Measurements from ENCODE around the gene TUBA4A.

Gene TUBA4A

DNA sequence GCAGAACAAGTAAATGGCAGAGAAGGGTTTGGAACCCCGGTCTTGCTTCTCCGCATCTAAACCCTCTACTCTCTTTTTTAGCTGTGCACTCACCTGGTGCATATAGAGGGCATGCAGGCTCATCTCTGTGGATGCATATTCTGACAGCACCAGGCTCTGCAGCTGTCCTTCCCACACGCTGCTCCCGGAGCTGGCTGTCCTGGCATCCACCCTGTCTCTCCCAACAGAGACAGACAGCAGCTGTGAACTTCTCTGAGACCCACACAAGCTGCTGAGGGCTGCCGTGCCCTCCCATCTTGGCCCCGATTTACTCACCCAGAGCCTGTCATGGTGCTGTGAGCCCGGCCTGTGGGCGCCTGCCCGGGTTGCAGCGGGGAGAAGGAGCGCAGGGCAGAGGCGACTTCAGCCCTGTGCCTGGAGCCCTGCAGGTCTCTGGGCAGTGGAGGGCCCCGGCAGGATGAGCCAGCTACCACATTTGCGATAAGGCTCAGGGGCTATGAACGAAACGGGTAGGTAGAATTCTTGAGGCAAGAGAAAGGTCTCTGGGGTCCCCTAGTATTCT, 31.7 kb downstream of the TUBA4A start (continued):
- TF ChIP-seq, protein P1, sequence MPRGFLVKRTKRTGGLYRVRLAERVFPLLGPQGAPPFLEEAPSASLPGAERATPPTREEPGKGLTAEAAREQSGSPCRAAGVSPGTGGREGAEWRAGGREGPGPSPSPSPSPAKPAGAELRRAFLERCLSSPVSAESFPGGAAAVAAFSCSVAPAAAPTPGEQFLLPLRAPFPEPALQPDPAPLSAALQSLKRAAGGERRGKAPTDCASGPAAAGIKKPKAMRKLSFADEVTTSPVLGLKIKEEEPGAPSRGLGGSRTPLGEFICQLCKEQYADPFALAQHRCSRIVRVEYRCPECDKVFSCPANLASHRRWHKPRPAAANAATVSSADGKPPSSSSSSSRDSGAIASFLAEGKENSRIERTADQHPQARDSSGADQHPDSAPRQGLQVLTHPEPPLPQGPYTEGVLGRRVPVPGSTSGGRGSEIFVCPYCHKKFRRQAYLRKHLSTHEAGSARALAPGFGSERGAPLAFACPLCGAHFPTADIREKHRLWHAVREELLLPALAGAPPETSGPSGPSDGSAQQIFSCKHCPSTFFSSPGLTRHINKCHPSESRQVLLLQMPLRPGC (tag by site-specific recombination; IDR thresholded peaks at IDR 0.05) = no peak
- TF ChIP-seq ZNF660 (tag by site-specific recombination; IDR thresholded peaks at IDR 0.05) = no peak
- TF ChIP-seq ZNF146 (tag by site-specific recombination; IDR thresholded peaks at IDR 0.05) = no peak
- TF ChIP-seq KLF16 (tag by site-specific recombination; IDR thresholded peaks at IDR 0.05) = no peak
- no peak for TF ChIP-seq SCRT1 (tag by site-specific recombination; IDR thresholded peaks at IDR 0.05; ENCODE audit: borderline replicate concordance)
- no peak for TF ChIP-seq KLF7 (tag by site-specific recombination; IDR thresholded peaks at IDR 0.05; ENCODE audit: borderline replicate concordance)

DNA sequence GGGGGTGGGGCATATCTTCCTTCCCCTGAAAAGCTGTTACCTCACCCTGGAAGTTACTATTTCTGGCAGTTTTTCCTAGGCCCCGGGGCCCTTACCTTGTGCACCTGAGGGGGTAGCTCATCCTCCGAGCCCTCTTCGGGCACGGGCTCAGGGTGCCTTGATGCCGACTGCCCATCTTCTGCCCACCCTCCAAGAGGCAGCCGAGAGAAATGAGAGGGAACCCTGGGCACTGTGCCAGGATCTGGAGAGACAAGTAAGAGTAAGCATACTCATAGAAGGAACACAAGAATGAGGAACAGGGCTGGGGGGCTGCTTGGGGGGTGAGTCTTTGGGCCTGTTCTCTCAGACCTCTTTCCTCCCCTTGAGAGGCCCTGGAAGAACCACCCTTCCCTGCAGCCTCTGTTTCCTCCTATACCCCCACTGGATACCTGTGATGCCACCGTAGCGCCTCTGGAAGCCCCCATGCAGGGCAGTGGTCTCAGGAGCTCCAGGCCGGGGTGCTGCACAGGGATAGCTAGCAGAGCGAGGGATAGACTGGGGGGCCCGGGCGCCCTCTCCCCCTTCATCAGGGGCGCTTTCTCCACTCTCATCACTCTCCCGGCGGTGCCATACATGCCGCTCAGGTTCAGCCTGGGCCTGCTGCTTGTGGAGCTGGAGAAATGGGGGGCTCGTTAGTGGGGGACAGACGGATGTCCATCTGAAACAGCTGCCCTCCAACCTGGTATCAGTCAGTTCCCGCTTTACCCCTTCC, 32.9 kb downstream of the TUBA4A start:
- TF ChIP-seq ZBTB48 (tag by site-specific recombination; IDR thresholded peaks at IDR 0.05) = peak; percentile 21; the same call in 1 of the 2 replicates
- no peak for TF ChIP-seq ZNF514 (tag by site-specific recombination; IDR thresholded peaks at IDR 0.05)
- Histone ChIP-seq H3K4me1 (ENCODE audit: control insufficient read depth, insufficient read depth, low read length) (no peaks in the 10 kb centered on the region), H3K27ac (ENCODE audit: extremely low read depth, low read depth, low read length) (no peak overlapping the region), H3K9me3 (ENCODE audit: control insufficient read depth, insufficient read depth, low read depth, low read length) (no peaks in the 10 kb centered on the region), H3K4me3 (ENCODE audit: low read depth, low read length) (no peak overlapping the region), H3K36me3 (ENCODE audit: control insufficient read depth in 2 of 2, insufficient read depth in 1 of 2, low read length in 2 of 2) (peaks cover 0 to 76% of the 10 kb centered on the region in 2 experiments)
- ChIA-PET POLR2A (interaction anchor here (0.9 to 6.2 kb wide), 4 partner anchors 9 to 74 kb away, joined by 3 to 42 read pairs (median 4); partner anchors contain the start of genes ANKZF1, ATG9A, GLB1L and STK16), CTCF (interaction anchor here (0.8 kb wide), 1 partner anchor 74 kb away, joined by 3 read pairs; no protein-coding TSS in a partner anchor)

DNA sequence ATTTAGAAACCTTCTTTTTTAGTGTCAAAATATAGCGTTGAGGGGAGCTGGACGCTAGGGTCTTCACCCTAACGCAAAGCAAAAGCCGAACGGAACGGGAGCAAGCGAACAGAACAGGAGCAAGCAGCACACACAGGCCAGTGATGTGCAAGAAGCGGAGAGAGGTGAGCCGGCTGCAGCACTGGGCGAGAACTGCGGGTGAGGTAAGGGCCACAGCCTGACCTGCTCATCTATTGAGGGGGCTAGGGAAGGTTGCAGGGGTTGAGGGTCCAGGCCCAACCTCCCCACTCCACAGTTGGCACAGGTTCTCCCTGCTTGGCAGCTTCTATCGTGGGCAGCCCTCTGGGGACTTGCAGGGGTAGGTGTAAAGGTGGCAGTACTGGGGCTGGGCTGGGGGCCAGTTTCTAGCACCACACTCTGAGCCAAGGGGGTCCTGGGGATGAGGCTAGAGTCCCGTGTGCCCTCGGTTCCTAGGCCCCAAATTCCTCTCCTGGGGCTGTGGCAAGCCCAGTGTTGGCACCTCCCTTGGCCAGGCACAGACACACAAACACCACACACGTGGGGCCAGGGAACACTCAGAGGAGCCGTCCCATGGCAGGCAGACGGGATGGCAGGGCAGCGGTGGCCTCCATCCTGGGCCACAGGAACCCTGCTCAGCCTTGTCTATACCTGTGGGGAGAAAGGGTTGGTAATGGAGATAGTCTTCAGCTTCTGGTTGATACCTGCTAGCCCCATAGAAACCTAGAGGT, 33.8 kb downstream of the TUBA4A start:
- no peak for TF ChIP-seq ZNF211 (tag by site-specific recombination; IDR thresholded peaks at IDR 0.05; ENCODE audit: low read depth)
- no peak for TF ChIP-seq ZNF776 (tag by site-specific recombination; IDR thresholded peaks at IDR 0.05; ENCODE audit: borderline replicate concordance)
- TF ChIP-seq ZBTB8A (tag by site-specific recombination; IDR thresholded peaks at IDR 0.05) = no peak
- no peak for TF ChIP-seq GFI1B (tag by site-specific recombination; IDR thresholded peaks at IDR 0.05)
- TF ChIP-seq, protein P2, sequence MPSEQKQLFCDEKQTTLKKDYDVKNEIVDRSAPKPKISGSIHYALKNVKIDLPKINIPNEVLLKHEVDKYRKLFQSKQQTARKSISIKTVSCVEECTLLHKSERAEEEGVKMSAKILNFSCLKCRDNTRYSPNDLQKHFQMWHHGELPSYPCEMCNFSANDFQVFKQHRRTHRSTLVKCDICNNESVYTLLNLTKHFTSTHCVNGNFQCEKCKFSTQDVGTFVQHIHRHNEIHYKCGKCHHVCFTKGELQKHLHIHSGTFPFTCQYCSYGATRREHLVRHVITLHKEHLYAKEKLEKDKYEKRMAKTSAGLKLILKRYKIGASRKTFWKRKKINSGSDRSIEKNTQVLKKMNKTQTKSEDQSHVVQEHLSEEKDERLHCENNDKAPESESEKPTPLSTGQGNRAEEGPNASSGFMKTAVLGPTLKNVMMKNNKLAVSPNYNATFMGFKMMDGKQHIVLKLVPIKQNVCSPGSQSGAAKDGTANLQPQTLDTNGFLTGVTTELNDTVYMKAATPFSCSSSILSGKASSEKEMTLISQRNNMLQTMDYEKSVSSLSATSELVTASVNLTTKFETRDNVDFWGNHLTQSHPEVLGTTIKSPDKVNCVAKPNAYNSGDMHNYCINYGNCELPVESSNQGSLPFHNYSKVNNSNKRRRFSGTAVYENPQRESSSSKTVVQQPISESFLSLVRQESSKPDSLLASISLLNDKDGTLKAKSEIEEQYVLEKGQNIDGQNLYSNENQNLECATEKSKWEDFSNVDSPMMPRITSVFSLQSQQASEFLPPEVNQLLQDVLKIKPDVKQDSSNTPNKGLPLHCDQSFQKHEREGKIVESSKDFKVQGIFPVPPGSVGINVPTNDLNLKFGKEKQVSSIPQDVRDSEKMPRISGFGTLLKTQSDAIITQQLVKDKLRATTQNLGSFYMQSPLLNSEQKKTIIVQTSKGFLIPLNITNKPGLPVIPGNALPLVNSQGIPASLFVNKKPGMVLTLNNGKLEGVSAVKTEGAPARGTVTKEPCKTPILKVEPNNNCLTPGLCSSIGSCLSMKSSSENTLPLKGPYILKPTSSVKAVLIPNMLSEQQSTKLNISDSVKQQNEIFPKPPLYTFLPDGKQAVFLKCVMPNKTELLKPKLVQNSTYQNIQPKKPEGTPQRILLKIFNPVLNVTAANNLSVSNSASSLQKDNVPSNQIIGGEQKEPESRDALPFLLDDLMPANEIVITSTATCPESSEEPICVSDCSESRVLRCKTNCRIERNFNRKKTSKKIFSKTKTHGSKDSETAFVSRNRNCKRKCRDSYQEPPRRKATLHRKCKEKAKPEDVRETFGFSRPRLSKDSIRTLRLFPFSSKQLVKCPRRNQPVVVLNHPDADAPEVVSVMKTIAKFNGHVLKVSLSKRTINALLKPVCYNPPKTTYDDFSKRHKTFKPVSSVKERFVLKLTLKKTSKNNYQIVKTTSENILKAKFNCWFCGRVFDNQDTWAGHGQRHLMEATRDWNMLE (tag by site-specific recombination; conservative IDR thresholded peaks at IDR 0.05; ENCODE audit: low read depth) = no peak
- TF ChIP-seq, protein P3, sequence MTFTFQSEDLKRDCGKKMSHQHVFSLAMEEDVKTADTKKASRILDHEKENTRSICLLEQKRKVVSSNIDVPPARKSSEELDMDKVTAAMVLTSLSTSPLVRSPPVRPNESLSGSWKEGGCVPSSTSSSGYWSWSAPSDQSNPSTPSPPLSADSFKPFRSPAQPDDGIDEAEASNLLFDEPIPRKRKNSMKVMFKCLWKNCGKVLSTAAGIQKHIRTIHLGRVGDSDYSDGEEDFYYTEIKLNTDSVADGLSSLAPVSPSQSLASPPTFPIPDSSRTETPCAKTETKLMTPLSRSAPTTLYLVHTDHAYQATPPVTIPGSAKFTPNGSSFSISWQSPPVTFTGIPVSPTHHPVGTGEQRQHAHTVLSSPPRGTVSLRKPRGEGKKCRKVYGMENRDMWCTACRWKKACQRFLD (tag by site-specific recombination; IDR thresholded peaks at IDR 0.05) = no peak
- no peak for TF ChIP-seq ZBTB48 (tag by site-specific recombination; IDR thresholded peaks at IDR 0.05)
- no peak for TF ChIP-seq ZNF366 (tag by site-specific recombination; conservative IDR thresholded peaks at IDR 0.05)
- ChIA-PET CTCF (interaction anchor here (0.6 to 2.6 kb wide), 3 partner anchors 14 to 75 kb away, joined by 3 to 9 read pairs (median 5); no protein-coding TSS in a partner anchor), POLR2A (interaction anchor here (1.2 to 6.2 kb wide), 5 partner anchors 7 to 59 kb away, joined by 3 to 42 read pairs (median 6); partner anchors contain the start of genes ANKZF1, ATG9A, DNAJB2 and ZFAND2B)
- H3K27ac ChIP-seq (ENCODE audit: extremely low read depth, low read depth, low read length) = no peak overlapping the region
- peaks cover 3 to 76% of the 10 kb centered on the region in 2 experiments for H3K36me3 ChIP-seq (ENCODE audit: control insufficient read depth in 2 of 2, insufficient read depth in 1 of 2, low read length in 2 of 2)
- no peaks in the 10 kb centered on the region for H3K9me3 ChIP-seq (ENCODE audit: control insufficient read depth, insufficient read depth, low read depth, low read length)
- H3K4me3 ChIP-seq (ENCODE audit: low read depth, low read length) = no peak overlapping the region
- no peaks in the 10 kb centered on the region for H3K4me1 ChIP-seq (ENCODE audit: control insufficient read depth, insufficient read depth, low read length)
